ENCODE results near the gene DOP1A.
A peak's percentile ranks its signal among the peaks of the same experiment; 100 is the strongest.

Gene DOP1A

DNA sequence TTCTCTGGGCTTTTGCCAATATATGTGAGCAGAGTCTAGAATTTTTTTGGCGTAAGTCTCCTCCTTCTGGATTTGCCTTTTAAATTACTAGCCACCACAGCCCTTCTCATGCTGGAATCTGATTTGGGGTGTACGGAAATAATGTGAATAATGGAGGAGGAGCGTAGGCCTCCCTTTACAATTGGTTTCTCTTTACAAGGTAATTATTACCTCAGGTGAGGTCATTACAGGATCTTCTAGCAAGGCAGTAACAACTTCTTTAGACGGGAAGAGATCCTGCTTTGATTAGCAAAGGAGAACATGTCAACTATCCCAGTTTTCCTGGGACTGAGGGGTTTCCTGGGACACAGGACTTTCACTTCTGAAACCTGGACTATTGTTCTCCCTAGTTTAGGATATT is 134.6 kb downstream of the DOP1A start:
- no peak for DNase-seq

DNA sequence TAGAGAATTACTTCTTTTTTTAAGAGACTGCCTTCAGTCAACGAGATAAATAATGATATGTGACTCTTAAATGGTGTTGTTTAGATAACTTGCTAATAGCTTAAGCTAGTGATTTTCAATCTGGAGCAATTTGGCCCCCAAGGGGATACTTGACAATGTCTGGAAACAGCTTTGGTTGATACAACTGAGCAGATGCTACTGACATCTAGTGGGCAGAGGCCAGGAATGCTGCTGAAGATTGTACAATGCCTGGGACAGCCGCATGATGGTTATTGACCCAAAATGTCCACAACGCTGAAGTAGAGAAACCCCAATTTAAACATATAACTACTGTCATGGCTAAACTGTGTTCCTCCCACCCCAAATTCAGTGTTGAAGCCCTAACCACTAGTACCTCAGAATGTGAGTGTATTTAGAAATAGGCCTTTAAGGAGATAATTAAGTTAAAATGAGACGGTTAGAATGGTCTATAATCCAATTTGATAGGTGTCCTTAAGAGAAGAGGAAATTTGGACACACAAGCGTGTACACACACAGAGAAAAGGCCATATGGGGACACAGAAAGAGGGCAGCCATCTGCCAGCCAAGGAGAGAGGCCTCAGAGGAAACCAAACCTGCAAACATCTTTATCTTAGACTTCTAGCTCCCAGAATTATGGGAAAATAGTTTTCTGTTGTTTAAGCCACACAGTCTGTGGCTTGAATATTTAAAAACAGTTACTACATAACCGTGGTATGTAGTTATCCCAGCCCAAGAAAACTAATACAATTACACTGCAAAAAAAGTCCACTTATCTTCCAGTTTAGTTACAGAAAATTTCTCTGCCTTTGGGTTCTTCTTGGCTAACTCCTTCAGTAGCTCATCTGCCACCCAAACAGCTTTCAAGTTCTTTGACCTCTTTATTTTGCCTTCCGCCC is 147.9 kb downstream of the DOP1A start:
- peak; percentile 79 for DNase-seq

DNA sequence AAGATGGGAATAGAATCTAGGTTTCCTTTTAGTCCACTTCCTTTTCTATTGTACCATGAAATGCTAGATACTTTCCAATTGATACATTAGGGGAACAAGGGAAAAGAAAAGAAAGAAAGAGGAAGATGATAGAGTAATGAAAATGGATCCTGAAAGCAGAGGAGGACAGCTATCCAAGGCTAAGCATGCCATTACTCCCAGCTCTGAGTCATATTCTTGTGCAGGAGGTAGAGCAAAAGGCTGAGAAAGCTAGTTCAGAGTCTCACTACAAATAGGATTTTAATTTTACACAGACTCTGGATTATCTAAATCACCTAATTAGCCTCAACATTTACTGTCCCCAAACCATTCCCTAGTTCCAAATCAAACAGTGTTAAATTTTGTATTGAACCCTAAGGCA is 149.3 kb downstream of the DOP1A start:
- DNase-seq = no peak

All from NCI-H345 (cell line).